Mesodermal cell (in vitro differentiated cells): ENCODE results near the gene ABI3BP.

Experiments
- H3K27ac ChIP-seq: 2 replicates; pipeline ENCODE4 v1.7.0; 2013; ENCODE audit warnings: mild to moderate bottlenecking, low read depth, low read length, moderate library complexity; ENCODE audit not compliant: severe bottlenecking
- H3K36me3 ChIP-seq: 2 replicates; pipeline ENCODE4 v1.7.1; 2013; ENCODE audit warnings: mild to moderate bottlenecking, low read length, moderate library complexity; ENCODE audit not compliant: control insufficient read depth, insufficient read depth
- H3K4me1 ChIP-seq: one replicate; pipeline ENCODE4 v1.7.1; 2013; ENCODE audit warnings: mild to moderate bottlenecking, low read length; ENCODE audit not compliant: insufficient read depth, control insufficient read depth, poor library complexity, severe bottlenecking
- H3K4me3 ChIP-seq: 2 replicates; pipeline ENCODE4 v1.7.0; 2013; ENCODE audit warnings: low read length, control low read depth, mild to moderate bottlenecking; ENCODE audit not compliant: insufficient read depth, poor library complexity, severe bottlenecking; ENCODE audit errors: extremely low read depth
- H3K9me3 ChIP-seq: 2 replicates; pipeline ENCODE4 v1.7.1; 2013; ENCODE audit warnings: mild to moderate bottlenecking, low read length, moderate library complexity; ENCODE audit not compliant: control insufficient read depth
- WGBS, 2 experiments: methylation state at CpG; one replicate each; pipeline ENCODE4 v1.1.5; 2013; ENCODE audit warnings: missing lambda C conversion rate in 2 of 2; ENCODE audit not compliant: insufficient coverage in 2 of 2; 5-methylcytosine and 5-hydroxymethylcytosine counted together

The ABI3BP gene

GRCh38 chr3:100912571-100912970 lies 80.7 kb downstream of the ABI3BP start:
- Histone ChIP-seq H3K4me3 (no peak overlapping the region), H3K9me3 (no peaks in the 10 kb centered on the region), H3K4me1 (no peaks in the 10 kb centered on the region), H3K36me3 (no peaks in the 10 kb centered on the region), H3K27ac (no peak overlapping the region)
- WGBS, 2 experiments = 81 to 83% methylated on average over 5 of the region's 6 CpGs

GRCh38 chr3:100911956-100912355 lies 81.3 kb downstream of the ABI3BP start:
- no peak overlapping the region for H3K4me3 ChIP-seq
- 60 to 67% methylated on average over 1 of the region's 6 CpGs for WGBS, 2 experiments
- H3K9me3 ChIP-seq = no peaks in the 10 kb centered on the region
- no peak overlapping the region for H3K27ac ChIP-seq
- H3K4me1 ChIP-seq = no peaks in the 10 kb centered on the region
- H3K36me3 ChIP-seq = no peaks in the 10 kb centered on the region

GRCh38 chr3:100910986-100911385 lies 82.2 kb downstream of the ABI3BP start:
- no peaks in the 10 kb centered on the region for H3K9me3 ChIP-seq
- no peaks in the 10 kb centered on the region for H3K36me3 ChIP-seq
- no peak overlapping the region for H3K4me3 ChIP-seq
- H3K4me1 ChIP-seq = no peaks in the 10 kb centered on the region
- H3K27ac ChIP-seq = no peak overlapping the region
- WGBS, 2 experiments = 95% methylated on average over 2 of the region's 2 CpGs; no CpG with 5 or more reads in 1 of the 2 experiments

- H3K4me1 ChIP-seq = no peaks in the 10 kb centered on the region
- H3K36me3 ChIP-seq = no peaks in the 10 kb centered on the region
- H3K27ac ChIP-seq = no peak overlapping the region
- no peak overlapping the region for H3K4me3 ChIP-seq
- H3K9me3 ChIP-seq = no peaks in the 10 kb centered on the region
- WGBS, 2 experiments = 80% methylated on average over 1 of the region's 5 CpGs; no CpG with 5 or more reads in 1 of the 2 experiments
These were observed 90.6 kb downstream of the ABI3BP start for GRCh38 chr3:100902572-100902971.

GRCh38 chr3:100900671-100901335 lies 92.4 kb downstream of the ABI3BP start:
- Histone ChIP-seq H3K9me3 (no peaks in the 10 kb centered on the region), H3K4me3 (no peak overlapping the region), H3K4me1 (no peaks in the 10 kb centered on the region), H3K36me3 (no peaks in the 10 kb centered on the region), H3K27ac (no peak overlapping the region)
- WGBS, 2 experiments = no CpG with 5 or more reads among the region's 2 CpGs

- no peaks in the 10 kb centered on the region for H3K36me3 ChIP-seq
- no peaks in the 10 kb centered on the region for H3K4me1 ChIP-seq
- WGBS, 2 experiments = no CpG with 5 or more reads among the region's 2 CpGs
- H3K27ac ChIP-seq = no peak overlapping the region
- H3K9me3 ChIP-seq = no peaks in the 10 kb centered on the region
- H3K4me3 ChIP-seq = no peak overlapping the region
These were observed 93.7 kb downstream of the ABI3BP start for GRCh38 chr3:100899440-100900091.

- no peaks in the 10 kb centered on the region for H3K36me3 ChIP-seq
- no peak overlapping the region for H3K4me3 ChIP-seq
- H3K27ac ChIP-seq = no peak overlapping the region
- WGBS, 2 experiments = 84 to 89% methylated on average over 4 of the region's 5 CpGs
- H3K4me1 ChIP-seq = no peaks in the 10 kb centered on the region
- H3K9me3 ChIP-seq = no peaks in the 10 kb centered on the region
These were observed 94.5 kb downstream of the ABI3BP start for GRCh38 chr3:100898681-100899080.

- WGBS, 2 experiments = no CpG with 5 or more reads among the region's 2 CpGs
- no peaks in the 10 kb centered on the region for H3K9me3 ChIP-seq
- H3K4me1 ChIP-seq = no peaks in the 10 kb centered on the region
- H3K27ac ChIP-seq = no peak overlapping the region
- no peak overlapping the region for H3K4me3 ChIP-seq
- no peaks in the 10 kb centered on the region for H3K36me3 ChIP-seq
These were observed 96.2 kb downstream of the ABI3BP start for GRCh38 chr3:100896994-100897393.

- 15 to 25% methylated on average over 1 of the region's 1 CpG for WGBS, 2 experiments
- H3K9me3 ChIP-seq = no peaks in the 10 kb centered on the region
- no peak overlapping the region for H3K4me3 ChIP-seq
- no peaks in the 10 kb centered on the region for H3K4me1 ChIP-seq
- no peaks in the 10 kb centered on the region for H3K36me3 ChIP-seq
- H3K27ac ChIP-seq = no peak overlapping the region
These were observed 99.6 kb downstream of the ABI3BP start for GRCh38 chr3:100893590-100893989.

- no peaks in the 10 kb centered on the region for H3K4me1 ChIP-seq
- no peak overlapping the region for H3K27ac ChIP-seq
- WGBS, 2 experiments = 90 to 100% methylated on average over 2 to 3 of the region's 3 CpGs
- H3K9me3 ChIP-seq = no peaks in the 10 kb centered on the region
- no peaks in the 10 kb centered on the region for H3K36me3 ChIP-seq
- H3K4me3 ChIP-seq = no peak overlapping the region
These were observed 100.1 kb downstream of the ABI3BP start for GRCh38 chr3:100893108-100893507.

GRCh38 chr3:100891827-100892226 lies 101.4 kb downstream of the ABI3BP start:
- WGBS, 2 experiments = 61 to 62% methylated on average over 3 of the region's 5 CpGs
- no peak overlapping the region for H3K27ac ChIP-seq
- H3K36me3 ChIP-seq = no peaks in the 10 kb centered on the region
- H3K4me1 ChIP-seq = no peaks in the 10 kb centered on the region
- H3K4me3 ChIP-seq = no peak overlapping the region
- H3K9me3 ChIP-seq = no peaks in the 10 kb centered on the region
